Measurements from ENCODE around the gene TIRAP.

TIRAP gene

GRCh38 chr11:126317432-126317755 is 34.5 kb downstream of the TIRAP start (continued):
- TF ChIP-seq, protein P1, sequence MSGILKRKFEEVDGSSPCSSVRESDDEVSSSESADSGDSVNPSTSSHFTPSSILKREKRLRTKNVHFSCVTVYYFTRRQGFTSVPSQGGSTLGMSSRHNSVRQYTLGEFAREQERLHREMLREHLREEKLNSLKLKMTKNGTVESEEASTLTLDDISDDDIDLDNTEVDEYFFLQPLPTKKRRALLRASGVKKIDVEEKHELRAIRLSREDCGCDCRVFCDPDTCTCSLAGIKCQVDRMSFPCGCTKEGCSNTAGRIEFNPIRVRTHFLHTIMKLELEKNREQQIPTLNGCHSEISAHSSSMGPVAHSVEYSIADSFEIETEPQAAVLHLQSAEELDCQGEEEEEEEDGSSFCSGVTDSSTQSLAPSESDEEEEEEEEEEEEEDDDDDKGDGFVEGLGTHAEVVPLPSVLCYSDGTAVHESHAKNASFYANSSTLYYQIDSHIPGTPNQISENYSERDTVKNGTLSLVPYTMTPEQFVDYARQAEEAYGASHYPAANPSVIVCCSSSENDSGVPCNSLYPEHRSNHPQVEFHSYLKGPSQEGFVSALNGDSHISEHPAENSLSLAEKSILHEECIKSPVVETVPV (CRISPR knock-in tag; IDR thresholded peaks at IDR 0.05) = no peak
- TF ChIP-seq RARB (CRISPR knock-in tag; IDR thresholded peaks at IDR 0.05) = no peak

GRCh38 chr11:126317756-126318573 is 35.1 kb downstream of the TIRAP start:
- ATAC-seq = peak; percentile 88
- TF ChIP-seq, protein P2, sequence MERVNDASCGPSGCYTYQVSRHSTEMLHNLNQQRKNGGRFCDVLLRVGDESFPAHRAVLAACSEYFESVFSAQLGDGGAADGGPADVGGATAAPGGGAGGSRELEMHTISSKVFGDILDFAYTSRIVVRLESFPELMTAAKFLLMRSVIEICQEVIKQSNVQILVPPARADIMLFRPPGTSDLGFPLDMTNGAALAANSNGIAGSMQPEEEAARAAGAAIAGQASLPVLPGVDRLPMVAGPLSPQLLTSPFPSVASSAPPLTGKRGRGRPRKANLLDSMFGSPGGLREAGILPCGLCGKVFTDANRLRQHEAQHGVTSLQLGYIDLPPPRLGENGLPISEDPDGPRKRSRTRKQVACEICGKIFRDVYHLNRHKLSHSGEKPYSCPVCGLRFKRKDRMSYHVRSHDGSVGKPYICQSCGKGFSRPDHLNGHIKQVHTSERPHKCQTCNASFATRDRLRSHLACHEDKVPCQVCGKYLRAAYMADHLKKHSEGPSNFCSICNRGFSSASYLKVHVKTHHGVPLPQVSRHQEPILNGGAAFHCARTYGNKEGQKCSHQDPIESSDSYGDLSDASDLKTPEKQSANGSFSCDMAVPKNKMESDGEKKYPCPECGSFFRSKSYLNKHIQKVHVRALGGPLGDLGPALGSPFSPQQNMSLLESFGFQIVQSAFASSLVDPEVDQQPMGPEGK (CRISPR knock-in tag; IDR thresholded peaks at IDR 0.05; ENCODE audit: borderline replicate concordance) = no peak
- TF ChIP-seq CSDC2 (CRISPR knock-in tag; IDR thresholded peaks at IDR 0.05) (no peak), ESRRG (CRISPR knock-in tag; IDR thresholded peaks at IDR 0.05) (no peak), SNAI2 (CRISPR knock-in tag; IDR thresholded peaks at IDR 0.05) (no peak), ZFP3 (CRISPR knock-in tag; IDR thresholded peaks at IDR 0.05) (no peak), ZNF565 (CRISPR knock-in tag; conservative IDR thresholded peaks at IDR 0.05; ENCODE audit: low read depth) (no peak), ZFP30 (CRISPR knock-in tag; IDR thresholded peaks at IDR 0.05) (no peak), ZNF70 (CRISPR knock-in tag; IDR thresholded peaks at IDR 0.05) (no peak), OSR1 (CRISPR knock-in tag; IDR thresholded peaks at IDR 0.05) (no peak), TCF4 (CRISPR knock-in tag; IDR thresholded peaks at IDR 0.05; ENCODE audit: borderline replicate concordance) (no peak), PPARA (CRISPR knock-in tag; IDR thresholded peaks at IDR 0.05; ENCODE audit: borderline replicate concordance) (no peak), TSHZ2 (CRISPR knock-in tag; IDR thresholded peaks at IDR 0.05) (no peak), TOX (CRISPR knock-in tag; IDR thresholded peaks at IDR 0.05; ENCODE audit: borderline replicate concordance) (no peak), GLIS3 (CRISPR knock-in tag; IDR thresholded peaks at IDR 0.05) (no peak), RARB (CRISPR knock-in tag; IDR thresholded peaks at IDR 0.05) (no peak)
- TF ChIP-seq, protein P1 (CRISPR knock-in tag; IDR thresholded peaks at IDR 0.05) = no peak
- TF ChIP-seq, protein P3, sequence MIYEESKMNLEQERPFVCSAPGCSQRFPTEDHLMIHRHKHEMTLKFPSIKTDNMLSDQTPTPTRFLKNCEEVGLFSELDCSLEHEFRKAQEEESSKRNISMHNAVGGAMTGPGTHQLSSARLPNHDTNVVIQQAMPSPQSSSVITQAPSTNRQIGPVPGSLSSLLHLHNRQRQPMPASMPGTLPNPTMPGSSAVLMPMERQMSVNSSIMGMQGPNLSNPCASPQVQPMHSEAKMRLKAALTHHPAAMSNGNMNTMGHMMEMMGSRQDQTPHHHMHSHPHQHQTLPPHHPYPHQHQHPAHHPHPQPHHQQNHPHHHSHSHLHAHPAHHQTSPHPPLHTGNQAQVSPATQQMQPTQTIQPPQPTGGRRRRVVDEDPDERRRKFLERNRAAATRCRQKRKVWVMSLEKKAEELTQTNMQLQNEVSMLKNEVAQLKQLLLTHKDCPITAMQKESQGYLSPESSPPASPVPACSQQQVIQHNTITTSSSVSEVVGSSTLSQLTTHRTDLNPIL (CRISPR knock-in tag; IDR thresholded peaks at IDR 0.05; ENCODE audit: low read depth) = no peak

DNA sequence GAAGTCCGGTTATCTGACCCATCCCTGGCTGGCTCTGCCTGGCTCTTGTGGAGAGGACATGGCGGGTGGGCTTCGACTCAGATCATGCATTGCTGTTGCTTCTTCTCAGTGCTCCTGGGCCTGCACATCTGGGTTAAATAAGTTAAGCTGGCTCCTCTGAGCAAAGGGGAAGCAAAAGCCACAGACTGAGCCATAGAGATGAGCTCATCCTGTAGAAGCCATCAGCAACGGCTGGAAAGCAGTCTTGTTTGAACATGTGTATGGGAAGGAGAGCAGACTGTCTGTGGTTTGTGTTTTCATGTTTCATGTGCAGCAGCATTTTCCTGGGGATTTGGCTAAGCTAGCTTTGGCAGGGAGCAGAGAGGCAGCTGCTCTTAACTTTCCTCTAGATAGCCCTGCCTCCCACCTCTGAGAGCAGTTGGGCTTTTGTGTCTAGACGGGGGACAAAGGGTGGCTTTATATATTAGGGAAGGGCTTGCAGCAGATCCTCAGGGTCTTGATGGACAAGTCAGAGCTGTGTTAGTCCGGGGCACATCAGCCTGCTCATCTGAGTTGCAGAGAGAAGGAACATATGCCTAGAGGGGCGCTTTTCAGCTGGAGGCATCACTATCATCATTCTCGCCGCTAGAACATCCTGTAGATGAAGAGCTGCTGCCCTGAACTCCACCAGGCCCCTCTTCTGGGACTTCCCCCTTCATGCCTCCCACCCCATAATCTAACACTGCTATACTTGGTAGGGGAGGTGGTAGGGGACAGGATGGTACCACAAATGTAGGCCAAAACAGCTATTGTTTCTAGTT is 35.9 kb downstream of the TIRAP start:
- TF ChIP-seq ESRRG (CRISPR knock-in tag; IDR thresholded peaks at IDR 0.05) = no peak
- TF ChIP-seq SNAI2 (CRISPR knock-in tag; IDR thresholded peaks at IDR 0.05) = no peak
- no peak for TF ChIP-seq ISL1 (CRISPR knock-in tag; IDR thresholded peaks at IDR 0.05)
- TF ChIP-seq, protein P1 (CRISPR knock-in tag; IDR thresholded peaks at IDR 0.05) = no peak
- no peak for TF ChIP-seq BACH2 (CRISPR knock-in tag; IDR thresholded peaks at IDR 0.05; ENCODE audit: borderline replicate concordance)
- no peak for TF ChIP-seq TCF4 (CRISPR knock-in tag; IDR thresholded peaks at IDR 0.05; ENCODE audit: borderline replicate concordance)
- TF ChIP-seq TSHZ2 (CRISPR knock-in tag; IDR thresholded peaks at IDR 0.05) = no peak
- TF ChIP-seq ZNF565 (CRISPR knock-in tag; conservative IDR thresholded peaks at IDR 0.05; ENCODE audit: low read depth) = no peak
- ATAC-seq = peak; percentile 90

All from SK-N-SH treated with all-trans-retinoic acid at 6 μM for 48 hours (cell line).